H9 (cell line): Measurements from ENCODE around the gene CILP2. TPM values are rescaled to one million over a fixed set of nuclear protein-coding genes. Genes with fewer than 3 reads are reported as not detected.

Experiments used
- DNase-seq: peaks from one replicate; pipeline ENCODE4 v3.0.0-alpha.2; 2017
- H2AFZ ChIP-seq: one replicate; pipeline ENCODE4 v1.6.1; 2013; ENCODE audit warnings: mild to moderate bottlenecking, low read length, control low read depth, moderate library complexity
- H2AK5ac ChIP-seq: 2 replicates; pipeline ENCODE4 v1.6.1; 2013; ENCODE audit warnings: low read length, control low read depth, mixed read lengths; ENCODE audit not compliant: insufficient read length
- H2BK120ac ChIP-seq: one replicate; pipeline ENCODE4 v1.6.1; 2013; ENCODE audit warnings: low read depth, mild to moderate bottlenecking, low read length, control low read depth, inconsistent platforms; ENCODE audit not compliant: poor library complexity, severe bottlenecking
- H2BK12ac ChIP-seq: 2 replicates; pipeline ENCODE4 v1.6.1; 2013; ENCODE audit warnings: low read length, control low read depth, mixed read lengths, low read depth; ENCODE audit not compliant: insufficient read length
- H2BK15ac ChIP-seq: 2 replicates; pipeline ENCODE4 v1.6.1; 2013; ENCODE audit warnings: low read depth, low read length, control low read depth
- H2BK20ac ChIP-seq: one replicate; pipeline ENCODE4 v1.6.1; 2013; ENCODE audit warnings: low read depth, mild to moderate bottlenecking, low read length, control low read depth, inconsistent platforms; ENCODE audit not compliant: poor library complexity, severe bottlenecking
- H2BK5ac ChIP-seq: 2 replicates; pipeline ENCODE4 v1.6.1; 2013; ENCODE audit warnings: low read length, control low read depth, mixed read lengths; ENCODE audit not compliant: insufficient read length
- H3K14ac ChIP-seq: 2 replicates; pipeline ENCODE4 v1.6.1; 2013; ENCODE audit warnings: low read length, control low read depth; ENCODE audit not compliant: insufficient read depth
- H3K18ac ChIP-seq: 2 replicates; pipeline ENCODE4 v1.6.1; 2013; ENCODE audit warnings: low read depth, mild to moderate bottlenecking, mixed read lengths, low read length, control low read depth; ENCODE audit not compliant: insufficient read length
- H3K23ac ChIP-seq: 2 replicates; pipeline ENCODE4 v1.6.1; 2013; ENCODE audit warnings: low read length, control low read depth, mixed read lengths, low read depth; ENCODE audit not compliant: insufficient read length
- H3K23me2 ChIP-seq: 2 replicates; pipeline ENCODE4 v1.6.1; 2013; ENCODE audit warnings: low read depth, mild to moderate bottlenecking, mixed read lengths, low read length, control low read depth; ENCODE audit not compliant: insufficient read length, poor library complexity, severe bottlenecking
- H3K27ac ChIP-seq: 2 replicates; pipeline ENCODE4 v1.5.1; 2013; ENCODE audit warnings: low read length, control low read depth, mixed read lengths, low read depth; ENCODE audit not compliant: insufficient read length
- H3K27me3 ChIP-seq: 2 replicates; pipeline ENCODE4 v1.6.1; 2013; ENCODE audit warnings: low read length, control low read depth, inconsistent platforms; ENCODE audit not compliant: insufficient read depth
- H3K4ac ChIP-seq: 2 replicates; pipeline ENCODE4 v1.6.1; 2013; ENCODE audit warnings: low read depth, mild to moderate bottlenecking, control low read depth, inconsistent platforms, low read length, moderate library complexity
- H3K4me1 ChIP-seq: 2 replicates; pipeline ENCODE4 v1.6.1; 2013; ENCODE audit warnings: low read length, control low read depth, inconsistent platforms; ENCODE audit not compliant: insufficient read depth
- H3K4me2 ChIP-seq: 2 replicates; pipeline ENCODE4 v1.6.1; 2013; ENCODE audit warnings: low read length, control low read depth, mixed read lengths; ENCODE audit not compliant: insufficient read length, insufficient read depth
- H3K56ac ChIP-seq: 2 replicates; pipeline ENCODE4 v1.6.1; 2013; ENCODE audit warnings: low read depth, mild to moderate bottlenecking, mixed read lengths, low read length, control low read depth; ENCODE audit not compliant: insufficient read length
- H3K79me1 ChIP-seq: 2 replicates; pipeline ENCODE4 v1.6.1; 2013; ENCODE audit warnings: low read depth, mild to moderate bottlenecking, moderate library complexity, low read length, control low read depth, inconsistent platforms; ENCODE audit not compliant: insufficient read depth, poor library complexity, severe bottlenecking
- H3K79me2 ChIP-seq: 2 replicates; pipeline ENCODE4 v1.6.1; 2013; ENCODE audit warnings: low read length, control low read depth, inconsistent platforms; ENCODE audit not compliant: insufficient read depth
- H3K9ac ChIP-seq: 2 replicates; pipeline ENCODE4 v1.6.1; 2013; ENCODE audit warnings: low read length, control low read depth, mixed read lengths; ENCODE audit not compliant: insufficient read length; ENCODE audit errors: extremely low read depth
- H3K9me3 ChIP-seq: one replicate; pipeline ENCODE4 v1.6.1; 2013; ENCODE audit warnings: low read depth, low read length, inconsistent platforms; ENCODE audit not compliant: control insufficient read depth
- H3T11ph ChIP-seq: one replicate; pipeline ENCODE4 v1.6.1; 2013; ENCODE audit warnings: mild to moderate bottlenecking, low read length, control low read depth, inconsistent platforms
- H4K20me1 ChIP-seq: one replicate; pipeline ENCODE4 v1.6.1; 2013; ENCODE audit not compliant: control insufficient read depth, insufficient read length, insufficient read depth
- H4K5ac ChIP-seq: 2 replicates; pipeline ENCODE4 v1.6.1; 2013; ENCODE audit warnings: low read depth, mild to moderate bottlenecking, mixed read lengths, low read length, control low read depth; ENCODE audit not compliant: insufficient read length
- H4K8ac ChIP-seq: replicated peaks from 2 replicates; pipeline ENCODE4 v1.6.1; 2013; ENCODE audit warnings: low read length, control low read depth, mixed read lengths, low read depth; ENCODE audit not compliant: insufficient read length
- H4K91ac ChIP-seq: 2 replicates; pipeline ENCODE4 v1.6.1; 2013; ENCODE audit warnings: low read depth, mild to moderate bottlenecking, moderate library complexity, mixed read lengths, low read length, control low read depth; ENCODE audit not compliant: insufficient read length
- H3K27ac Mint-ChIP-seq, 3 experiments: 2 replicates in 2 of 3; 3 replicates in 1 of 3; pipeline ENCODE4 v1.8.0; 2020 to 2021; ENCODE audit warnings: mixed read lengths in 3 of 3, mild to moderate bottlenecking in 1 of 3, moderate library complexity in 1 of 3
- H3K27me3 Mint-ChIP-seq: 2 replicates; pipeline ENCODE4 v1.8.0; 2021; ENCODE audit warnings: low read depth, mild to moderate bottlenecking, moderate library complexity, mixed read lengths
- H3K36me3 Mint-ChIP-seq, 3 experiments: 2 replicates in 2 of 3; 3 replicates in 1 of 3; pipeline ENCODE4 v1.8.0; 2020 to 2021; ENCODE audit warnings: low read depth in 3 of 3, mixed read lengths in 3 of 3; ENCODE audit not compliant: insufficient read depth in 1 of 3
- H3K4me1 Mint-ChIP-seq, 2 experiments: 2 replicates each; pipeline ENCODE4 v1.8.0; 2020; ENCODE audit warnings: mixed read lengths in 2 of 2
- H3K4me3 Mint-ChIP-seq, 2 experiments: 2 replicates in 1 of 2; 3 replicates in 1 of 2; pipeline ENCODE4 v1.8.0; 2020 to 2021; ENCODE audit warnings: mild to moderate bottlenecking in 2 of 2, mixed read lengths in 2 of 2, moderate library complexity in 1 of 2
- H3K9me3 Mint-ChIP-seq, 2 experiments: 2 replicates in 1 of 2; 3 replicates in 1 of 2; pipeline ENCODE4 v1.8.0; 2020; ENCODE audit warnings: mild to moderate bottlenecking in 2 of 2, mixed read lengths in 2 of 2, moderate library complexity in 1 of 2
- CTCF ChIP-seq: fragments of 200-600 bp; sonication (generic); conservative IDR thresholded peaks from 3 replicates; pipeline ENCODE4 v1.8.0; 2021; ENCODE audit warnings: antibody characterized with exemption, mild to moderate bottlenecking
- WGBS: extraction: QIAGEN DNeasy Blood & Tissue Kit; methylation state at CpG from one replicate; pipeline ENCODE4 v1.1.7; 2013; ENCODE audit warnings: missing lambda C conversion rate, low lambda C conversion rate, mixed read lengths; ENCODE audit not compliant: insufficient read length; ENCODE audit errors: extremely low coverage; 5-methylcytosine and 5-hydroxymethylcytosine counted together
- total RNA-seq: library from RNA; stranded (reverse); gene quantifications from 2 replicates; pipeline ENCODE4 v1.2.1, GENCODE V29; 2021

CILP2 gene
- total RNA-seq, 1 experiment from 2014 or later = 6.4 TPM

DNA sequence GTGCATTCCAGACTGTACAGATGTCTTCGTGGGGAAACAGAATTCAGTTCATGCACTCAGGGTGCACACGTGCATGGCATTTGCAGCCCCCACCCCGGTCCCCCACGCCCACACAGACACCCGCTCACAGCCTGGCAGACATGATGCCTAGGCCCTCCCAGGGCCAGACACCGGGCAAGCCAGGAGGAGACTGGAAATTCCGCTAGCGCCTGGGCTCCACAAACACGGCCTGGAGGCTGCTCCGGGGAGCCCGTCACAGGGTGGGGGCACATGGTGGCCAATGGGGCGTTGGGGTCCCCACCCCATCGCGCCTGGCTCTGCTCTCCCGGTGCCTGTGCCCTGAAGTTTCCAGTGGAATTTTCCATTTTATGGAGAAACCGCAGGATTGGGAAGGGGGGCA lies 3.6 kb downstream of the CILP2 start:
- Histone ChIP-seq H4K5ac (no peak overlapping the region), H3K4ac (no peak overlapping the region), H4K20me1 (no peaks in the 10 kb centered on the region), H2BK15ac (no peak overlapping the region), H3K4me1 (no peaks in the 10 kb centered on the region), H3T11ph (no peak overlapping the region), H2BK120ac (no peak overlapping the region), H3K56ac (no peak overlapping the region), H3K23me2 (peaks cover 14% of the 10 kb centered on the region), H2BK12ac (no peak overlapping the region), H3K79me2 (no peaks in the 10 kb centered on the region), H3K9me3 (no peaks in the 10 kb centered on the region), H3K14ac (no peak overlapping the region), H3K27ac (no peak overlapping the region), H3K18ac (no peak overlapping the region), H4K8ac (no peak overlapping the region), H2BK5ac (no peak overlapping the region), H3K23ac (no peak overlapping the region), H3K79me1 (no peaks in the 10 kb centered on the region), H3K4me2 (no peak overlapping the region), H3K9ac (no peak overlapping the region), H2AK5ac (no peak overlapping the region), H3K27me3 (peaks cover 2% of the 10 kb centered on the region; the same call in 1 of the 2 replicates), H2AFZ (no peak overlapping the region), H4K91ac (no peak overlapping the region), H2BK20ac (no peak overlapping the region)
- Mint-ChIP-seq H3K36me3 (peaks cover 2 to 4% (median 2%) of the 10 kb centered on the region in 3 experiments; a peak in 4 of 7 replicates), H3K27ac (no peak overlapping the region), H3K9me3 (no peaks in the 10 kb centered on the region; a peak in 1 of 5 replicates), H3K4me1 (peaks cover 7 to 15% of the 10 kb centered on the region in 2 experiments), H3K4me3 (no peak overlapping the region), H3K27me3 (peaks cover 25% of the 10 kb centered on the region)
- no CpG with 5 or more reads among the region's 16 CpGs for WGBS
- DNase-seq = no peak
- no peak for TF ChIP-seq CTCF
